Endodermal cell (in vitro differentiated cells): ENCODE results near the gene PLPPR2. TPM values are rescaled to one million over a fixed set of nuclear protein-coding genes. Genes with fewer than 3 reads are reported as not detected.
A peak's percentile ranks its signal among the peaks of the same experiment; 100 is the strongest.

ENCODE experiments used
- DNase-seq: peaks from one replicate; pipeline ENCODE4 v3.0.0-alpha.2; 2017
- H3K27ac ChIP-seq: 2 replicates; pipeline ENCODE4 v1.5.1; 2013; ENCODE audit warnings: mild to moderate bottlenecking, low read depth, low read length, moderate library complexity
- H3K27me3 ChIP-seq: 2 replicates; pipeline ENCODE4 v1.6.1; 2013; ENCODE audit warnings: mild to moderate bottlenecking, low read length, moderate library complexity; ENCODE audit not compliant: insufficient read depth, control insufficient read depth, poor library complexity, severe bottlenecking
- H3K36me3 ChIP-seq: 2 replicates; pipeline ENCODE4 v1.7.0; 2013; ENCODE audit warnings: mild to moderate bottlenecking, low read length, moderate library complexity; ENCODE audit not compliant: control insufficient read depth, insufficient read depth
- H3K4me1 ChIP-seq: one replicate; pipeline ENCODE4 v1.7.0; 2013; ENCODE audit warnings: low read length; ENCODE audit not compliant: control insufficient read depth, insufficient read depth
- H3K4me3 ChIP-seq: 2 replicates; pipeline ENCODE4 v1.5.1; 2013; ENCODE audit warnings: mild to moderate bottlenecking, low read length, moderate library complexity
- H3K9ac ChIP-seq: 2 replicates; pipeline ENCODE4 v1.6.1; 2013; ENCODE audit warnings: mild to moderate bottlenecking, low read length, moderate library complexity; ENCODE audit not compliant: poor library complexity, severe bottlenecking; ENCODE audit errors: extremely low read depth
- H3K9me3 ChIP-seq: 2 replicates; pipeline ENCODE4 v1.6.1; 2013; ENCODE audit warnings: mild to moderate bottlenecking, low read length, moderate library complexity; ENCODE audit not compliant: control insufficient read depth
- H3K27ac Mint-ChIP-seq: 2 replicates; pipeline ENCODE4 v1.8.0; 2020; ENCODE audit warnings: mixed read lengths
- H3K27me3 Mint-ChIP-seq: 2 replicates; pipeline ENCODE4 v1.8.0; 2021; ENCODE audit warnings: mild to moderate bottlenecking, mixed read lengths; ENCODE audit not compliant: insufficient read depth
- H3K36me3 Mint-ChIP-seq: 2 replicates; pipeline ENCODE4 v1.8.0; 2020; ENCODE audit warnings: low read depth, mixed read lengths
- H3K4me1 Mint-ChIP-seq: 2 replicates; pipeline ENCODE4 v1.8.0; 2020; ENCODE audit warnings: mixed read lengths
- H3K4me3 Mint-ChIP-seq: 2 replicates; pipeline ENCODE4 v1.8.0; 2020; ENCODE audit warnings: mild to moderate bottlenecking, moderate library complexity, mixed read lengths
- H3K9me3 Mint-ChIP-seq: 2 replicates; pipeline ENCODE4 v1.8.0; 2020; ENCODE audit warnings: mild to moderate bottlenecking, mixed read lengths
- CTCF ChIP-seq: fragments of 200-600 bp; sonication (generic); conservative IDR thresholded peaks from 2 replicates; pipeline ENCODE4 v1.5.0; 2021; ENCODE audit warnings: antibody characterized with exemption, mild to moderate bottlenecking
- WGBS, 2 experiments: methylation state at CpG; one replicate each; pipeline versions ENCODE4 v1.1.5 to v1.1.7; 2013; ENCODE audit warnings: missing lambda C conversion rate in 2 of 2, mixed read lengths in 1 of 2; ENCODE audit not compliant: insufficient coverage in 1 of 2, insufficient read length in 1 of 2; 5-methylcytosine and 5-hydroxymethylcytosine counted together
- total RNA-seq, 2 donors: library from RNA; stranded (reverse); fragmentation: NEBNext Ultra II Directional in 1 of 2; extraction: Animal tissue kit (Norgen Biotek cat#: 25700) in 1 of 2; gene quantifications; 2 replicates in 1 of 2; 3 replicates in 1 of 2; pipeline ENCODE4 v1.2.1, GENCODE V29; 2021

PLPPR2 gene
- total RNA-seq, 2 donors from 2014 or later = 3.1 to 6.8 TPM

DNA sequence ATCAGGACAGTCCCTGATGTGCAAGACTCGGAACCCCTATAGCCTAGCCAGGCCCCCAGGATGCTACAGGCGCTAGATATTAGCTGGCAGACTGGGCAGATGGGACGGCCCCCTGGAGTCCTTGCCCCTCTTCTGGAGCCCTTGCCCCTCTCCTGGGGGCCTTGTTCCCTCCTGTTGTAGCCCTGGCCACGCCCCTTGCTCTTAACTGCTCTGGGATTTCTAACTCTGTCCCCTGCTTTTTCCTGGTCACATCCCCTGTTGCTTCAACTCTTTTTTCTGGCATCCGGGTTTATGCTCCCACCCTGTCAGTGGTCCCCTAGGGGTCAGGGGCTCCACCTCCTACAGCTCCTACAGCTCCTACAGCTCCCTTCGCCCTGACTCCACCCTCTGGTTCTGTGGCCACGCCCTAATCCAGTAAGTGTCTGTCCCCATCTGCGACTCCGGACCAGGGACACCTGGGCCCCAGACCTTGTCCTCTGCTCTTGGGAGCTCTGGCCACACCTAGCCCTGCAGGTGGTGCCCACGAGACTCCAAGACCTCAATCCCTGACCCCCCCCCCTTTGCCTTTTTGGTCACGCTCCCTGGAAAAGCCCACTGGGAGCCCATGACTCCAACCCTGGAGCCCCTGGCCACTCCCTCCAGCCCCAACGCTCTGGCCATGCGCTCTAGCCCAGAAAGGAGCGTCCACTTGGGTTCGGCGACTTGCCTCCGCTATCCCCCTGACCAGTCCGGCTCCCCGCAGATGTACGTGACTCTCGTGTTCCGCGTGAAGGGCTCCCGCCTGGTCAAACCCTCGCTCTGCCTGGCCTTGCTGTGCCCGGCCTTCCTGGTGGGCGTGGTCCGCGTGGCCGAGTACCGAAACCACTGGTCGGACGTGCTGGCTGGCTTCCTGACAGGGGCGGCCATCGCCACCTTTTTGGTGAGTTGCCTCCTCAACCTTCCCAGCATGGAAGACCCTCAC, 6.8 kb downstream of the PLPPR2 start:
- H3K27me3 ChIP-seq = peaks cover 6% of the 10 kb centered on the region
- WGBS, 2 experiments = 88 to 91% methylated on average over 27 to 35 of the region's 35 CpGs
- H3K9me3 Mint-ChIP-seq = no peaks in the 10 kb centered on the region
- no peak overlapping the region for H3K27ac ChIP-seq
- H3K4me1 ChIP-seq = no peaks in the 10 kb centered on the region
- no peaks in the 10 kb centered on the region for H3K36me3 ChIP-seq
- no peak for TF ChIP-seq CTCF
- peak; percentile 90 for DNase-seq
- H3K27ac Mint-ChIP-seq = peak overlapping the region; percentile 26
- H3K9me3 ChIP-seq = no peaks in the 10 kb centered on the region
- H3K4me3 ChIP-seq = no peak overlapping the region
- peaks cover 2% of the 10 kb centered on the region for H3K36me3 Mint-ChIP-seq
- H3K4me3 Mint-ChIP-seq = peak overlapping the region; percentile 46
- H3K4me1 Mint-ChIP-seq = no peaks in the 10 kb centered on the region
- H3K27me3 Mint-ChIP-seq = peaks cover 45% of the 10 kb centered on the region
- H3K9ac ChIP-seq = no peak overlapping the region

- no peaks in the 10 kb centered on the region for H3K4me1 ChIP-seq
- no peaks in the 10 kb centered on the region for H3K36me3 ChIP-seq
- no peak overlapping the region for H3K27ac ChIP-seq
- TF ChIP-seq CTCF = no peak
- H3K27me3 ChIP-seq = peaks cover 6% of the 10 kb centered on the region
- H3K9me3 ChIP-seq = no peaks in the 10 kb centered on the region
- Mint-ChIP-seq H3K36me3 (peaks cover 8% of the 10 kb centered on the region), H3K4me1 (no peaks in the 10 kb centered on the region), H3K4me3 (no peak overlapping the region), H3K27me3 (peaks cover 27% of the 10 kb centered on the region), H3K27ac (no peak overlapping the region), H3K9me3 (no peaks in the 10 kb centered on the region)
- no peak overlapping the region for H3K9ac ChIP-seq
- no peak overlapping the region for H3K4me3 ChIP-seq
- DNase-seq = no peak
- 95 to 100% methylated on average over 8 to 10 of the region's 10 CpGs for WGBS, 2 experiments
These were observed 8.6 kb downstream of the PLPPR2 start for GRCh38 chr19:11363881-11364280.

GRCh38 chr19:11364296-11364904, 9.2 kb downstream of the PLPPR2 start:
- no peak for TF ChIP-seq CTCF
- H3K9me3 Mint-ChIP-seq = no peaks in the 10 kb centered on the region
- no peaks in the 10 kb centered on the region for H3K4me1 Mint-ChIP-seq
- no peak overlapping the region for H3K27ac ChIP-seq
- H3K9ac ChIP-seq = no peak overlapping the region
- H3K4me3 ChIP-seq = no peak overlapping the region
- H3K9me3 ChIP-seq = no peaks in the 10 kb centered on the region
- H3K4me3 Mint-ChIP-seq = no peak overlapping the region
- H3K4me1 ChIP-seq = no peaks in the 10 kb centered on the region
- 92 to 95% methylated on average over 10 to 28 of the region's 28 CpGs for WGBS, 2 experiments
- peaks cover 8% of the 10 kb centered on the region for H3K36me3 Mint-ChIP-seq
- H3K36me3 ChIP-seq = no peaks in the 10 kb centered on the region
- H3K27me3 Mint-ChIP-seq = peaks cover 22% of the 10 kb centered on the region
- H3K27me3 ChIP-seq = peaks cover 6% of the 10 kb centered on the region
- H3K27ac Mint-ChIP-seq = no peak overlapping the region
- DNase-seq = no peak
